ENCODE measurements around the gene ADGRG2.

GRCh38 chrX:19129694-19130093, 7.4 kb upstream of the ADGRG2 start:
- TF ChIP-seq MAX (CRISPR knock-in tag; IDR thresholded peaks at IDR 0.05) (no peak), CTCF (IDR thresholded peaks at IDR 0.05) (no peak), TEAD4 (CRISPR knock-in tag; IDR thresholded peaks at IDR 0.05) (no peak), ZNF263 (CRISPR knock-in tag; IDR thresholded peaks at IDR 0.05; ENCODE audit: low read depth) (no peak), USF2 (CRISPR knock-in tag; IDR thresholded peaks at IDR 0.05) (peak; percentile 62)
- TF ChIP-seq, protein P1, sequence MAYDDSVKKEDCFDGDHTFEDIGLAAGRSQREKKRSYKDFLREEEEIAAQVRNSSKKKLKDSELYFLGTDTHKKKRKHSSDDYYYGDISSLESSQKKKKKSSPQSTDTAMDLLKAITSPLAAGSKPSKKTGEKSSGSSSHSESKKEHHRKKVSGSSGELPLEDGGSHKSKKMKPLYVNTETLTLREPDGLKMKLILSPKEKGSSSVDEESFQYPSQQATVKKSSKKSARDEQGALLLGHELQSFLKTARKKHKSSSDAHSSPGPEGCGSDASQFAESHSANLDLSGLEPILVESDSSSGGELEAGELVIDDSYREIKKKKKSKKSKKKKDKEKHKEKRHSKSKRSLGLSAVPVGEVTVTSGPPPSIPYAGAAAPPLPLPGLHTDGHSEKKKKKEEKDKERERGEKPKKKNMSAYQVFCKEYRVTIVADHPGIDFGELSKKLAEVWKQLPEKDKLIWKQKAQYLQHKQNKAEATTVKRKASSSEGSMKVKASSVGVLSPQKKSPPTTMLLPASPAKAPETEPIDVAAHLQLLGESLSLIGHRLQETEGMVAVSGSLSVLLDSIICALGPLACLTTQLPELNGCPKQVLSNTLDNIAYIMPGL (CRISPR knock-in tag; IDR thresholded peaks at IDR 0.05): no peak
- TF ChIP-seq, protein P2, sequence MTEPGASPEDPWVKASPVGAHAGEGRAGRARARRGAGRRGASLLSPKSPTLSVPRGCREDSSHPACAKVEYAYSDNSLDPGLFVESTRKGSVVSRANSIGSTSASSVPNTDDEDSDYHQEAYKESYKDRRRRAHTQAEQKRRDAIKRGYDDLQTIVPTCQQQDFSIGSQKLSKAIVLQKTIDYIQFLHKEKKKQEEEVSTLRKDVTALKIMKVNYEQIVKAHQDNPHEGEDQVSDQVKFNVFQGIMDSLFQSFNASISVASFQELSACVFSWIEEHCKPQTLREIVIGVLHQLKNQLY (CRISPR knock-in tag; IDR thresholded peaks at IDR 0.05): no peak
- TF ChIP-seq, protein P3, sequence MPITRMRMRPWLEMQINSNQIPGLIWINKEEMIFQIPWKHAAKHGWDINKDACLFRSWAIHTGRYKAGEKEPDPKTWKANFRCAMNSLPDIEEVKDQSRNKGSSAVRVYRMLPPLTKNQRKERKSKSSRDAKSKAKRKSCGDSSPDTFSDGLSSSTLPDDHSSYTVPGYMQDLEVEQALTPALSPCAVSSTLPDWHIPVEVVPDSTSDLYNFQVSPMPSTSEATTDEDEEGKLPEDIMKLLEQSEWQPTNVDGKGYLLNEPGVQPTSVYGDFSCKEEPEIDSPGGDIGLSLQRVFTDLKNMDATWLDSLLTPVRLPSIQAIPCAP (CRISPR knock-in tag; IDR thresholded peaks at IDR 0.05): no peak

Measured in WTC11 (cell line).